ENCODE results near the gene GPX4. TPM values are rescaled to one million over a fixed set of nuclear protein-coding genes. Genes with fewer than 3 reads are reported as not detected.

Gene GPX4
- total RNA-seq, 1 donor from 2014 or later, result 245 TPM

DNA sequence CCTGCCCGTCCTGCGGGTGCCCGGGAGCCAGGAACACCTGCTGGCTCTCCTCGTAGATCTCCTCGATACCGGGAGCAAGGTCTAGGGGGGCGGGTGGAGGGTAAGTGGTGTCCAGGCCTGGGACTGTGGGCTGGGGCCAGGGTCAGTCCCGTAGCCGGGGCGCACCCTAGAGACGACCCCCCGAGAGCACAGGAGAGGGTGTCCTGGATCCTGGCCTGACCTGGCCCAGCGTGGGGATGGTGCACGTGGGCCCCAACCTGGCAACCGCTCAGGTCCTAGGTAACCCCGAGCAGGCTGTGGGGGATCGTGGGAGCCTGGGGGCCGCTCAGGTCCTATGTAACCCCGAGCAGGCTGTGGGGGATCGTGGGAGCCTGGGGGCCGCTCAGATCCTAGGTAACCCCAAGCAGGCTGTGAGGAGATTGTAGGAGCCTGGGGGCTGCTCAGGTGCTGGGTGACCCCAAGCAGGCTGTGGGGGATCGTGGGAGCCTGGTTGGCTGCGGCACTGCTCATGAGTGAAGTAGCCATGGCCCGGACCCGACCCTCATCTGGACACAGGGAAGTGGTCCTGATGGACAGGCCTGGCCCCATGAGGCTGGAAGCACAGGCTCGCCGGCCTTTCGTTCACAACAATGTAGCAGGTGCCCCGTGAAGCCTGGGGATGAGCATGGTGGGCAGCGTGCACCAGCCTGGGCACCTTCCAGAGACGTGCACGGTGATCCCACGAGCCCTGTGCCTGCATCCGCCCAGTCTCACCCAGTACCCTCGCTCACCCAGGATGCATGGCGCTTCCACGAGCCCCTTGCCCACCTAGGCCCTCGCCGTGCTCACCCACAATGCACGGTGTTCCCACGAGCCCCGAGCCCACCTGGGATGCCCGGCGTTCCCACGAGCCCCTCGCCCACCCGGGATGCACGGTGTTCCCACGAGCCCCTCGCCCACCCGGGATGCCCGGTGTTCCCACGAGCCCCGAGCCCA is 6.2 kb downstream of the GPX4 start:
- Mint-ChIP-seq H3K9me3 (ENCODE audit: low read depth) (no peaks in the 10 kb centered on the region), H3K4me3 (ENCODE audit: unreplicated experiment) (no peak overlapping the region), H3K27me3 (ENCODE audit: low read depth) (no peaks in the 10 kb centered on the region), H3K27ac (ENCODE audit: unreplicated experiment) (no peak overlapping the region), H3K4me1 (ENCODE audit: low read depth) (peaks cover 23% of the 10 kb centered on the region), H3K36me3 (ENCODE audit: low read depth) (peaks cover 1% of the 10 kb centered on the region)
- no peak for DNase-seq (ENCODE audit: low spot score)
- no peak for TF ChIP-seq CTCF (IDR thresholded peaks at IDR 0.05)

GRCh38 chr19:1110809-1111640 is 7.2 kb downstream of the GPX4 start:
- Mint-ChIP-seq H3K27ac (ENCODE audit: unreplicated experiment) (peak overlapping the region; percentile 27), H3K9me3 (ENCODE audit: low read depth) (no peaks in the 10 kb centered on the region), H3K4me1 (ENCODE audit: low read depth) (peaks cover 13% of the 10 kb centered on the region), H3K27me3 (ENCODE audit: low read depth) (no peaks in the 10 kb centered on the region), H3K4me3 (ENCODE audit: unreplicated experiment) (no peak overlapping the region), H3K36me3 (ENCODE audit: low read depth) (peaks cover 1% of the 10 kb centered on the region)
- no peak for TF ChIP-seq CTCF (IDR thresholded peaks at IDR 0.05)
- no peak for DNase-seq (ENCODE audit: low spot score)

DNA sequence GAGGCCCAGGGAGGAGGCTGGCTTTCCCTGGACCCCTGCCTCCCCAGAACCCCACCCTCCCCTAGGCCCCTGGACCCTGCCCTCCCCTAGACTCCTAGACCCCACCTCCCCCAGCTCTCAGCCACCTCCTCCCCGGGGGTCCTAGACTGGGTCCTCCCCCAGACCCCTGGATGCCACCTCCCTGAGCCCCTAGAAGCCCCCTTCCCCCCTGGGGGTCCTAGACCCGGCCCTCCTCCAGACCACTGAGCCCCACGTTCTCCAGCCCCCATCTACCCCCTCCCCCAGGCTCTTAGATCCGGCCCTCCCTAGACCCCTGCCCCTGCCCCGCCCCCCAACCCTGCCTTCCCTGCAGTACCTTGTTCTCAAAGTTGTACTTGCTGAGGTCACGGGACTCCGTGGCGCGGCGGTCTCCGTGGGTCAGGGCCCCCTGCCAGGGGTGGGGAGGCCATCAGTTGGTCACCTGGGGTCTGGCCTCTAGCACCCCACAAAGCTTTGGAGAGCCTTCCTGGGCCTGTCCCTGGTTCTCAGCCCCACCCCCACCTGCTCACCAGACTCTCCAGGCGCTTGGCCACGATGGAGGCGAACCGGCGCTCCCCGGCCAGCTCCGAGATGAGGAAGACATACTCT is 8.0 kb downstream of the GPX4 start:
- no peak for TF ChIP-seq CTCF (IDR thresholded peaks at IDR 0.05)
- Mint-ChIP-seq H3K27me3 (ENCODE audit: low read depth) (no peaks in the 10 kb centered on the region), H3K36me3 (ENCODE audit: low read depth) (peaks cover 1% of the 10 kb centered on the region), H3K9me3 (ENCODE audit: low read depth) (no peaks in the 10 kb centered on the region), H3K4me3 (ENCODE audit: unreplicated experiment) (no peak overlapping the region), H3K27ac (ENCODE audit: unreplicated experiment) (no peak overlapping the region), H3K4me1 (ENCODE audit: low read depth) (peaks cover 10% of the 10 kb centered on the region)
- no peak for DNase-seq (ENCODE audit: low spot score)

- no peak overlapping the region for H3K4me3 Mint-ChIP-seq (ENCODE audit: unreplicated experiment)
- peaks cover 6% of the 10 kb centered on the region for H3K4me1 Mint-ChIP-seq (ENCODE audit: low read depth)
- no peak for TF ChIP-seq CTCF (IDR thresholded peaks at IDR 0.05)
- no peaks in the 10 kb centered on the region for H3K9me3 Mint-ChIP-seq (ENCODE audit: low read depth)
- H3K27ac Mint-ChIP-seq (ENCODE audit: unreplicated experiment), result no peak overlapping the region
- H3K36me3 Mint-ChIP-seq (ENCODE audit: low read depth), result no peaks in the 10 kb centered on the region
- no peak for DNase-seq (ENCODE audit: low spot score)
- H3K27me3 Mint-ChIP-seq (ENCODE audit: low read depth), result no peaks in the 10 kb centered on the region
Measured at GRCh38 chr19:1112268-1113029, 8.7 kb downstream of the GPX4 start.

All from chondrocyte (in vitro differentiated cells).